SK-N-SH (cell line): ENCODE results near the gene ARRDC2. TPM values are rescaled to one million over a fixed set of nuclear protein-coding genes. Genes with fewer than 3 reads are reported as not detected.

Experiments used
- CTCF ChIA-PET: fragments of 300-600, 350-600 bp; formaldehyde crosslinking; extraction: SDS; loops from one replicate; lab custom pipeline; 2021; lab: Yijun Ruan, JAX
- POLR2A ChIA-PET: fragments of 350-600 bp; sonication (Branson Sonifier 250); formaldehyde crosslinking; extraction: SDS; loops from one replicate; lab custom pipeline; 2020; ENCODE audit warnings: antibody characterized with exemption, inconsistent platforms; lab: Yijun Ruan, JAX
- DNase-seq: peaks from one replicate; pipeline ENCODE4 v3.0.0; 2012
- H2AFZ ChIP-seq: fragments of 200-600 bp; sonication (generic); 2 replicates; pipeline ENCODE4 v1.8.1; 2016; ENCODE audit warnings: antibody characterized with exemption, mild to moderate bottlenecking, low read depth
- H3F3A ChIP-seq: fragments of 200-600 bp; sonication (generic); replicated peaks from 2 replicates; pipeline ENCODE3; 2016; ENCODE audit warnings: antibody characterized with exemption, mild to moderate bottlenecking; ENCODE audit not compliant: insufficient read depth
- H3K27ac ChIP-seq, 2 experiments: fragments of 200-500 bp in 1 of 2; fragments of 200-600 bp in 1 of 2; sonication (Bioruptor generic) in 1 of 2; sonication (generic), shearing (Covaris generic) in 1 of 2; 2 replicates each; pipeline versions ENCODE4 v1.5.1 to v1.6.1; 2014 to 2016; ENCODE audit warnings: low read depth in 2 of 2, inconsistent platforms in 1 of 2, low read length in 1 of 2, mild to moderate bottlenecking in 1 of 2, mixed read lengths in 1 of 2
- H3K27me3 ChIP-seq: fragments of 200-600 bp; sonication (generic), shearing (Covaris generic); 2 replicates; pipeline ENCODE4 v1.6.1; 2016; ENCODE audit warnings: mixed run types; ENCODE audit not compliant: insufficient read depth
- H3K36me3 ChIP-seq, 2 experiments: fragments of 200-500 bp in 1 of 2; fragments of 200-600 bp in 1 of 2; sonication (Bioruptor generic) in 1 of 2; sonication (generic) in 1 of 2; replicated peaks in 1 of 2; 2 replicates each; pipeline versions ENCODE3 to v1.5.1; 2014 to 2016; ENCODE audit warnings: low read length in 1 of 2, mild to moderate bottlenecking in 1 of 2; ENCODE audit not compliant: insufficient read depth in 2 of 2, control insufficient read depth in 1 of 2
- H3K4me1 ChIP-seq, 2 experiments: fragments of 200-500 bp in 1 of 2; fragments of 200-600 bp in 1 of 2; sonication (Bioruptor generic) in 1 of 2; sonication (generic), shearing (Covaris generic) in 1 of 2; 2 replicates each; pipeline versions ENCODE4 v1.5.1 to v1.6.1; 2014 to 2016; ENCODE audit warnings: low read depth in 1 of 2, low read length in 1 of 2, mixed run types in 1 of 2; ENCODE audit not compliant: insufficient read depth in 2 of 2, control insufficient read depth in 1 of 2
- H3K4me2 ChIP-seq: fragments of 200-600 bp; sonication (generic), shearing (Covaris generic); 2 replicates; pipeline ENCODE4 v1.6.1; 2017; ENCODE audit warnings: mixed run types
- H3K4me3 ChIP-seq, 2 experiments: fragments of 200-500 bp in 1 of 2; fragments of 200-600 bp in 1 of 2; sonication (Bioruptor generic) in 1 of 2; sonication (generic), shearing (Covaris generic) in 1 of 2; 2 replicates each; pipeline versions ENCODE4 v1.5.1 to v1.8.1; 2014 to 2016; ENCODE audit warnings: low read depth in 2 of 2, inconsistent platforms in 1 of 2, low read length in 1 of 2, mild to moderate bottlenecking in 1 of 2, mixed read lengths in 1 of 2, moderate library complexity in 1 of 2
- H3K79me2 ChIP-seq: fragments of 200-600 bp; sonication (generic); 2 replicates; pipeline ENCODE4 v1.8.1; 2017; ENCODE audit warnings: mild to moderate bottlenecking; ENCODE audit not compliant: insufficient read depth
- H3K9ac ChIP-seq: fragments of 200-600 bp; sonication (generic); 2 replicates; pipeline ENCODE4 v1.6.1; 2017; ENCODE audit warnings: mixed run types
- H3K9me2 ChIP-seq: fragments of 200-600 bp; sonication (generic); 2 replicates; pipeline ENCODE4 v1.6.1; 2017; ENCODE audit warnings: mixed run types
- H3K9me3 ChIP-seq: fragments of 200-600 bp; sonication (generic); 2 replicates; pipeline ENCODE4 v1.6.1; 2017; ENCODE audit warnings: mixed run types, mild to moderate bottlenecking, moderate library complexity
- H4K20me1 ChIP-seq: fragments of 200-600 bp; sonication (generic); 2 replicates; pipeline ENCODE4 v1.6.1; 2017; ENCODE audit warnings: mild to moderate bottlenecking, mixed run types; ENCODE audit not compliant: insufficient read depth
- ELF1 ChIP-seq: IDR thresholded peaks from 2 replicates; pipeline ENCODE4 v1.4.0; 2012
- FOSL2 ChIP-seq: IDR thresholded peaks from 2 replicates; pipeline ENCODE4 v1.4.0; 2012; ENCODE audit warnings: low read depth, mild to moderate bottlenecking, moderate library complexity, borderline replicate concordance
- FOXJ3 ChIP-seq: sonication (generic); formaldehyde crosslinking; IDR thresholded peaks from 2 replicates; pipeline ENCODE4 v1.5.1; 2020; ENCODE audit warnings: mild to moderate bottlenecking, missing genetic modification reagents
- FOXM1 ChIP-seq: IDR thresholded peaks from 2 replicates; pipeline ENCODE4 v1.4.0; 2012; ENCODE audit warnings: low read depth, mild to moderate bottlenecking
- GABPA ChIP-seq: IDR thresholded peaks from 2 replicates; pipeline ENCODE4 v1.4.0; 2012; ENCODE audit warnings: low read depth, mild to moderate bottlenecking
- GATA2 ChIP-seq: sonication (generic); formaldehyde crosslinking; IDR thresholded peaks from 2 replicates; pipeline ENCODE4 v1.5.0; 2020; ENCODE audit warnings: mild to moderate bottlenecking, missing genetic modification reagents
- MEF2A ChIP-seq: IDR thresholded peaks from 2 replicates; pipeline ENCODE4 v1.4.0; 2012; ENCODE audit warnings: low read depth, borderline replicate concordance
- MXI1 ChIP-seq: IDR thresholded peaks from 2 replicates; pipeline ENCODE4 v1.6.1; 2012; ENCODE audit warnings: mild to moderate bottlenecking, low read depth, low read length, improper control_type of control experiment
- NRF1 ChIP-seq: IDR thresholded peaks from 2 replicates; pipeline ENCODE4 v1.6.1; 2012; ENCODE audit warnings: low read depth, mild to moderate bottlenecking, low read length
- POLR2AphosphoS5 ChIP-seq: IDR thresholded peaks from 2 replicates; pipeline ENCODE4 v1.6.1; 2012; ENCODE audit warnings: low read depth, low read length
- RFX5 ChIP-seq: IDR thresholded peaks from 2 replicates; pipeline ENCODE4 v1.6.1; 2012; ENCODE audit warnings: mild to moderate bottlenecking, improper control_type of control experiment, low read length
- RXRA ChIP-seq: IDR thresholded peaks from 2 replicates; pipeline ENCODE4 v1.4.0; 2012; ENCODE audit warnings: low read depth, mild to moderate bottlenecking, borderline replicate concordance
- SMC3 ChIP-seq: IDR thresholded peaks from 2 replicates; pipeline ENCODE4 v1.6.1; 2012; ENCODE audit warnings: low read depth, low read length, improper control_type of control experiment
- TAF1 ChIP-seq: IDR thresholded peaks from 2 replicates; pipeline ENCODE4 v1.6.1; 2012; ENCODE audit warnings: low read depth, mild to moderate bottlenecking, low read length, moderate library complexity, borderline replicate concordance
- WGBS: methylation state at CpG from one replicate; pipeline ENCODE4 v1.1.6; 2017; ENCODE audit warnings: low lambda C conversion rate; 5-methylcytosine and 5-hydroxymethylcytosine counted together
- polyA plus RNA-seq, 3 experiments: library from polyadenylated mRNA; depleted of rRNA; stranded (reverse); fragments of >200 nt; gene quantifications; 2 replicates each; pipeline ENCODE4 v1.2.3, GENCODE V29; 2012
- TF ChIP-seq, protein P1 (sequence below): IDR thresholded peaks from 2 replicates; pipeline ENCODE4 v1.4.0; 2012; ENCODE audit warnings: low read depth, borderline replicate concordance
- TF ChIP-seq, protein P2 (sequence below): fragments of 200-600 bp; sonication (generic); IDR thresholded peaks from 2 replicates; pipeline ENCODE4 v1.6.1; 2017; ENCODE audit warnings: antibody characterized with exemption, mild to moderate bottlenecking, moderate library complexity
- TF ChIP-seq, protein P3 (sequence below): IDR thresholded peaks from 2 replicates; pipeline ENCODE4 v1.6.1; 2012; ENCODE audit warnings: mild to moderate bottlenecking, low read depth, low read length, moderate library complexity

The ARRDC2 gene
- polyA plus RNA-seq, 1 of the 3 experiments (the other 2 are of a cell fraction), result 5.5 TPM

DNA sequence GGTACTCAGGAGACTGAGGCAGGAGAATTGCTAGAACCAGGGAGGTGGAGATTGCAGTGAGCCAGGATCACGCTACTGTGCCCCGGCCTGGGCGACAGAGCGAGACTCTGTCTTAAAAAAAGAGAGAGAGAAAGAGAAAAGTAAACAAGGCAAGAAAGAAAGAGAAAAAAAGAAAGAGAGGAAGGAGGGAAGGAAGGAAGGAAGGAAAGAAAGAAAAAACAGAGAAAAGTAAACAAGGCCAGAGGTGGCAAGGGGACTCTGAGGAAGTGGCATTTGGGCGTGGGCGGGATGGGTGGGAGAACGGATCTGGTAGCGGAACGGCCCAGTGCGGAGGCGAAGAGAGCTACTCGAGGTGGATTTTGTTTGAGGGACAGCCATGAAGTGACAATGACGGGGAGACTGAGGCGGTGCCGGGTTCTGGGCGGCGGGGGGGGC lies 7.5 kb upstream of the ARRDC2 start:
- H3K27ac ChIP-seq, result peak overlapping the region in 1 of 2 experiments; percentile 37; a peak in 1 of 4 replicates
- ChIA-PET CTCF (interaction anchor here (0.6 to 16.7 kb wide), 4 partner anchors 58 to 141 kb away, joined by 3 to 464 read pairs (median 15); partner anchors contain the start of genes CCDC124, MAST3 and RPL18A), POLR2A (interaction anchor here (1.0 kb wide), 1 partner anchor 141 kb away, joined by 3 read pairs; the partner anchor contains the start of gene RPL18A)
- TF ChIP-seq TAF1, result no peak
- TF ChIP-seq GABPA, result no peak
- no peak for TF ChIP-seq POLR2AphosphoS5
- TF ChIP-seq FOXM1, result no peak
- no peak for TF ChIP-seq SMC3
- TF ChIP-seq RFX5, result no peak
- no peak for TF ChIP-seq FOXJ3 (CRISPR knock-in tag)
- TF ChIP-seq NRF1, result no peak
- no peak for TF ChIP-seq RXRA
- no peak for TF ChIP-seq FOSL2
- TF ChIP-seq, protein P1, sequence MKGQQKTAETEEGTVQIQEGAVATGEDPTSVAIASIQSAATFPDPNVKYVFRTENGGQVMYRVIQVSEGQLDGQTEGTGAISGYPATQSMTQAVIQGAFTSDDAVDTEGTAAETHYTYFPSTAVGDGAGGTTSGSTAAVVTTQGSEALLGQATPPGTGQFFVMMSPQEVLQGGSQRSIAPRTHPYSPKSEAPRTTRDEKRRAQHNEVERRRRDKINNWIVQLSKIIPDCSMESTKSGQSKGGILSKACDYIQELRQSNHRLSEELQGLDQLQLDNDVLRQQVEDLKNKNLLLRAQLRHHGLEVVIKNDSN, result no peak
- TF ChIP-seq, protein P2, sequence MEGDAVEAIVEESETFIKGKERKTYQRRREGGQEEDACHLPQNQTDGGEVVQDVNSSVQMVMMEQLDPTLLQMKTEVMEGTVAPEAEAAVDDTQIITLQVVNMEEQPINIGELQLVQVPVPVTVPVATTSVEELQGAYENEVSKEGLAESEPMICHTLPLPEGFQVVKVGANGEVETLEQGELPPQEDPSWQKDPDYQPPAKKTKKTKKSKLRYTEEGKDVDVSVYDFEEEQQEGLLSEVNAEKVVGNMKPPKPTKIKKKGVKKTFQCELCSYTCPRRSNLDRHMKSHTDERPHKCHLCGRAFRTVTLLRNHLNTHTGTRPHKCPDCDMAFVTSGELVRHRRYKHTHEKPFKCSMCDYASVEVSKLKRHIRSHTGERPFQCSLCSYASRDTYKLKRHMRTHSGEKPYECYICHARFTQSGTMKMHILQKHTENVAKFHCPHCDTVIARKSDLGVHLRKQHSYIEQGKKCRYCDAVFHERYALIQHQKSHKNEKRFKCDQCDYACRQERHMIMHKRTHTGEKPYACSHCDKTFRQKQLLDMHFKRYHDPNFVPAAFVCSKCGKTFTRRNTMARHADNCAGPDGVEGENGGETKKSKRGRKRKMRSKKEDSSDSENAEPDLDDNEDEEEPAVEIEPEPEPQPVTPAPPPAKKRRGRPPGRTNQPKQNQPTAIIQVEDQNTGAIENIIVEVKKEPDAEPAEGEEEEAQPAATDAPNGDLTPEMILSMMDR, result no peak
- no peak for TF ChIP-seq MXI1
- TF ChIP-seq MEF2A, result no peak
- TF ChIP-seq GATA2, result no peak
- no peak for TF ChIP-seq ELF1
- TF ChIP-seq, protein P3, sequence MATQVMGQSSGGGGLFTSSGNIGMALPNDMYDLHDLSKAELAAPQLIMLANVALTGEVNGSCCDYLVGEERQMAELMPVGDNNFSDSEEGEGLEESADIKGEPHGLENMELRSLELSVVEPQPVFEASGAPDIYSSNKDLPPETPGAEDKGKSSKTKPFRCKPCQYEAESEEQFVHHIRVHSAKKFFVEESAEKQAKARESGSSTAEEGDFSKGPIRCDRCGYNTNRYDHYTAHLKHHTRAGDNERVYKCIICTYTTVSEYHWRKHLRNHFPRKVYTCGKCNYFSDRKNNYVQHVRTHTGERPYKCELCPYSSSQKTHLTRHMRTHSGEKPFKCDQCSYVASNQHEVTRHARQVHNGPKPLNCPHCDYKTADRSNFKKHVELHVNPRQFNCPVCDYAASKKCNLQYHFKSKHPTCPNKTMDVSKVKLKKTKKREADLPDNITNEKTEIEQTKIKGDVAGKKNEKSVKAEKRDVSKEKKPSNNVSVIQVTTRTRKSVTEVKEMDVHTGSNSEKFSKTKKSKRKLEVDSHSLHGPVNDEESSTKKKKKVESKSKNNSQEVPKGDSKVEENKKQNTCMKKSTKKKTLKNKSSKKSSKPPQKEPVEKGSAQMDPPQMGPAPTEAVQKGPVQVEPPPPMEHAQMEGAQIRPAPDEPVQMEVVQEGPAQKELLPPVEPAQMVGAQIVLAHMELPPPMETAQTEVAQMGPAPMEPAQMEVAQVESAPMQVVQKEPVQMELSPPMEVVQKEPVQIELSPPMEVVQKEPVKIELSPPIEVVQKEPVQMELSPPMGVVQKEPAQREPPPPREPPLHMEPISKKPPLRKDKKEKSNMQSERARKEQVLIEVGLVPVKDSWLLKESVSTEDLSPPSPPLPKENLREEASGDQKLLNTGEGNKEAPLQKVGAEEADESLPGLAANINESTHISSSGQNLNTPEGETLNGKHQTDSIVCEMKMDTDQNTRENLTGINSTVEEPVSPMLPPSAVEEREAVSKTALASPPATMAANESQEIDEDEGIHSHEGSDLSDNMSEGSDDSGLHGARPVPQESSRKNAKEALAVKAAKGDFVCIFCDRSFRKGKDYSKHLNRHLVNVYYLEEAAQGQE, result no peak
- H3K9me3 ChIP-seq, result no peaks in the 10 kb centered on the region
- no peak overlapping the region for H3K9ac ChIP-seq
- peaks cover 9% of the 10 kb centered on the region; the same call in 1 of the 2 replicates for H3K79me2 ChIP-seq
- peaks cover 0 to 4% of the 10 kb centered on the region in 2 experiments; a peak in 1 of 4 replicates for H3K4me1 ChIP-seq
- no peaks in the 10 kb centered on the region for H3K9me2 ChIP-seq
- no peaks in the 10 kb centered on the region for H3K36me3 ChIP-seq
- H3F3A ChIP-seq, result no peaks in the 10 kb centered on the region
- H2AFZ ChIP-seq, result no peak overlapping the region
- H4K20me1 ChIP-seq, result no peaks in the 10 kb centered on the region
- WGBS, result 68% methylated on average over 12 of the region's 17 CpGs
- peak overlapping the region in 1 of 2 experiments; percentile 63; a peak in 1 of 4 replicates for H3K4me3 ChIP-seq
- H3K4me2 ChIP-seq, result no peak overlapping the region
- no peak for DNase-seq
- no peaks in the 10 kb centered on the region for H3K27me3 ChIP-seq
